Measurements from ENCODE around the gene CPZ.
A peak's percentile ranks its signal among the peaks of the same experiment; 100 is the strongest.

The CPZ gene

GRCh38 chr4:8603931-8604330, 11.4 kb downstream of the CPZ start:
- Histone ChIP-seq H3K36me3 (ENCODE audit: control insufficient read depth in 2 of 2, insufficient read depth in 1 of 2, low read length in 2 of 2) (no peaks in the 10 kb centered on the region), H3K27ac (ENCODE audit: extremely low read depth, low read depth, low read length) (no peak overlapping the region), H3K4me3 (ENCODE audit: low read depth, low read length) (no peak overlapping the region), H3K9me3 (ENCODE audit: control insufficient read depth, insufficient read depth, low read depth, low read length) (no peaks in the 10 kb centered on the region), H3K4me1 (ENCODE audit: control insufficient read depth, insufficient read depth, low read length) (no peaks in the 10 kb centered on the region)
- ChIA-PET CTCF (no interaction called here), POLR2A (no interaction called here)
- TF ChIP-seq ZNF792 (tag by site-specific recombination; IDR thresholded peaks at IDR 0.05) (no peak), EGR2 (tag by site-specific recombination; IDR thresholded peaks at IDR 0.05; ENCODE audit: low read depth) (peak; percentile 85), ZNF23 (tag by site-specific recombination; IDR thresholded peaks at IDR 0.05; ENCODE audit: borderline replicate concordance) (no peak), ZNF626 (tag by site-specific recombination; IDR thresholded peaks at IDR 0.05) (no peak), ZIC2 (tag by site-specific recombination; IDR thresholded peaks at IDR 0.05) (peak; percentile 71), PRDM4 (tag by site-specific recombination; IDR thresholded peaks at IDR 0.05) (no peak), ZFHX2 (tag by site-specific recombination; conservative IDR thresholded peaks at IDR 0.05) (peak; percentile 95), ZNF221 (tag by site-specific recombination; IDR thresholded peaks at IDR 0.05; ENCODE audit: borderline replicate concordance) (no peak), GLIS2 (tag by site-specific recombination; IDR thresholded peaks at IDR 0.05) (0 out of 2 replicates have a peak, but pooled peaks have one; percentile 43), ZBTB7A (tag by site-specific recombination; IDR thresholded peaks at IDR 0.05; ENCODE audit: low read depth) (no peak), ZBTB49 (tag by site-specific recombination; IDR thresholded peaks at IDR 0.05; ENCODE audit: low read depth) (no peak), ZFP41 (tag by site-specific recombination; IDR thresholded peaks at IDR 0.05; ENCODE audit: borderline replicate concordance) (no peak), GLIS1 (tag by site-specific recombination; IDR thresholded peaks at IDR 0.05) (peak; percentile 48; the same call in 1 of the 2 replicates)

- no peaks in the 10 kb centered on the region for H3K4me1 ChIP-seq (ENCODE audit: control insufficient read depth, insufficient read depth, low read length)
- CTCF ChIA-PET, result interaction anchor here (0.7 kb wide), 1 partner anchor 554 kb away, joined by 4 read pairs; no protein-coding TSS in a partner anchor
Measured at GRCh38 chr4:8605289-8605688, 12.7 kb downstream of the CPZ start.

More at GRCh38 chr4:8605289-8605688, 12.7 kb downstream of the CPZ start:
- POLR2A ChIA-PET, result no interaction called here
- TF ChIP-seq ZBTB1 (tag by site-specific recombination; IDR thresholded peaks at IDR 0.05), result no peak
- TF ChIP-seq ZNF548 (tag by site-specific recombination; IDR thresholded peaks at IDR 0.05), result no peak
- TF ChIP-seq ZBTB7A (tag by site-specific recombination; IDR thresholded peaks at IDR 0.05; ENCODE audit: low read depth), result no peak
- TF ChIP-seq GLIS2 (tag by site-specific recombination; IDR thresholded peaks at IDR 0.05), result no peak
- no peak for TF ChIP-seq ZNF610 (tag by site-specific recombination; IDR thresholded peaks at IDR 0.05; ENCODE audit: borderline replicate concordance)
- TF ChIP-seq ZBTB17 (tag by site-specific recombination; IDR thresholded peaks at IDR 0.05), result peak; percentile 97
- no peak for TF ChIP-seq YY1 (tag by site-specific recombination; IDR thresholded peaks at IDR 0.05)
- TF ChIP-seq ZNF366 (tag by site-specific recombination; conservative IDR thresholded peaks at IDR 0.05), result peak; percentile 98
- no peak for TF ChIP-seq ZNF140 (tag by site-specific recombination; IDR thresholded peaks at IDR 0.05)
- TF ChIP-seq ZSCAN18 (tag by site-specific recombination; IDR thresholded peaks at IDR 0.05), result no peak
- TF ChIP-seq ZNF677 (tag by site-specific recombination; IDR thresholded peaks at IDR 0.05), result no peak
- TF ChIP-seq ZNF580 (tag by site-specific recombination; IDR thresholded peaks at IDR 0.05), result no peak
- TF ChIP-seq ZNF132 (tag by site-specific recombination; IDR thresholded peaks at IDR 0.05; ENCODE audit: borderline replicate concordance), result no peak
- no peak for TF ChIP-seq ZNF473 (tag by site-specific recombination; IDR thresholded peaks at IDR 0.05)
- TF ChIP-seq ZNF157 (tag by site-specific recombination; IDR thresholded peaks at IDR 0.05), result no peak
- no peak for TF ChIP-seq ZNF792 (tag by site-specific recombination; IDR thresholded peaks at IDR 0.05)
- Histone ChIP-seq H3K9me3 (ENCODE audit: control insufficient read depth, insufficient read depth, low read depth, low read length) (no peaks in the 10 kb centered on the region), H3K4me3 (ENCODE audit: low read depth, low read length) (no peak overlapping the region), H3K27ac (ENCODE audit: extremely low read depth, low read depth, low read length) (no peak overlapping the region), H3K36me3 (ENCODE audit: control insufficient read depth in 2 of 2, insufficient read depth in 1 of 2, low read length in 2 of 2) (no peaks in the 10 kb centered on the region)

All from HEK293 (cell line).